HG03108 (cell line): ENCODE results near the gene OLFM1.
"Not testable (repeated sequence)": the region's sequence is repeated elsewhere in the genome, so short reads cannot be mapped to it uniquely, and the experiment has no call there.

Source experiments
- ATAC-seq: cut with Tn5 transposase; IDR thresholded peaks from one replicate; pipeline ENCODE4 v1.9.1; 2021; ENCODE audit warnings: moderate library complexity; ENCODE audit not compliant: unreplicated experiment

Gene OLFM1

GRCh38 chr9:135056541-135056940 lies 30.9 kb upstream of the OLFM1 start:
- ATAC-seq, result no peak

- no peak for ATAC-seq
Observed at GRCh38 chr9:135060461-135061116, 26.9 kb upstream of the OLFM1 start.

GRCh38 chr9:135061441-135061840 lies 26.0 kb upstream of the OLFM1 start:
- no peak for ATAC-seq

DNA sequence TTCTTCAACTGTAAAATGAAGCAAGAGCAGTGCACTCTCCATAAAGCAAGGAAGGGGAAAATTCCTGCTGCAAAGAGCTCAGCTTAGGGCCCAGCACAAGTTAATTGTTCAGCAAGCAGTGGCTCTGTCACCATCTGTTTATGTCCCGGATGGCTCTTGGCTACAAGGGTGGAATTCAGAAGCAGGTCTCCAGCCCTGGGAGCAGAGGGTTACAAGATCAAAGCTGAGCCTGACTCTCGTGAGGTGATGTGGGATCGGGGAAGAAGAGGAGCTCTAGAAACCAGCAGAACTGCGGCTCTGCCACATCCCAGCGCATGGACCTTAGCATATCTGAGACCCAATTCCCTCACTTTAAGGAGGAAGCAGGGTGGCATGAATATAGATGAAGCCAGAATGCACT lies 25.2 kb upstream of the OLFM1 start:
- ATAC-seq, result no peak

GRCh38 chr9:135063466-135063865 lies 24.0 kb upstream of the OLFM1 start:
- not testable (repeated sequence) for ATAC-seq

DNA sequence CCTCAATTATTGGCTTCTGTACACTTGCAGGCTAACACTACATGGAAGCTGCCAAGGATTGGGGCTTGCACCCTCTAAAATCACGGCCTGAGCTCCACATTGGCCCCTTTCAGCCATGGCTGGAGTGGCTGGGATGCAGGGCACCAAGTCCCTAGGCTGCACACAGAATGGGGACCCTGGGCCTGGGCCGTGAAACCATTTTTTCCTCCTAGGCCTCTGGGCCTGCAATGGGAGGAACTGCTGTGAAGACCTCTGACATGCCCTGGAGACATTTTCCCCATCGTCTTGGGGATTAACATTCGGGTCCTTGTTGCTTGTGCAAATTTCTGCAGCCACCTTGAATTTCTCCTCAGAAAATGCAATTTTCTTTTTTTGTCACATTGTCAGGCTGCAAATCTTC lies 23.6 kb upstream of the OLFM1 start:
- not testable (repeated sequence) for ATAC-seq

- ATAC-seq, result no peak
Observed at GRCh38 chr9:135065151-135065550, 22.3 kb upstream of the OLFM1 start.

DNA sequence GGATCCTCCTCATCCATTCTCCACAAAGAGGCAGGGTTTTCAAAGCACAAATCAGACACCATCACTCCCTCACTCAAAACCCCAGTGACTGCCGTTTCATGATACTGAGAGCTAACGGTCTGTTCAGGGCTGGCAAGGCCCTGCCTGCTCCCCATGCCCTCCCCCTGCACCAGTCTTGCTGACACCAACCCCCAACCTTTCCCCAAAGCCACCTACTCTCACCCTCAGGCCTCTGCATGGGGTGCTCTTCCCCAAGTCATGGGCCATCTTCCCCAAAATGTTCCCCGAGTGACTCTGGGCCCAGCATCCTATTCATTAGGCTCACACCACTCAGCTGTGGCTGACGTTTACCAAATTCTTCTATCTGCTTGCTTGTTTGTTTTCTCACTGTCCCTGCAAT lies 21.7 kb upstream of the OLFM1 start:
- no peak for ATAC-seq

DNA sequence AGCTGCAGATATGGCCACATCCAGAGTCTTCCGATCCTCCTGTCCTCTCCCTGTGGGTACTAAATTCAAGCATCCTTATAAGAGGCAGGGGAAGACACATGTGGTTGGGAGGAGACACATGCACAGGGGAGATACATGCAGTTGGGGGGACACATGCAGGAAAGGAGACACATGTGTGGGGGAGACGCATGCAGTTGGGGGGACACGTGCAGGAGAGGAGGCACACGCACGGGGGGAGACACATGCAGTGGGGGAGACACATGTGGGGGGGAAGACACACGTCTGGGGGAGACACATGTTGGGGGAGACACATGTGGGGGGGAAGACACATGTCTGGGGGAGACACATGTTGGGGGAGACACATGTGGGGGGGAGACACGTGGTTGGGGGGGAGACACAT lies 21.2 kb upstream of the OLFM1 start:
- ATAC-seq, result no peak

DNA sequence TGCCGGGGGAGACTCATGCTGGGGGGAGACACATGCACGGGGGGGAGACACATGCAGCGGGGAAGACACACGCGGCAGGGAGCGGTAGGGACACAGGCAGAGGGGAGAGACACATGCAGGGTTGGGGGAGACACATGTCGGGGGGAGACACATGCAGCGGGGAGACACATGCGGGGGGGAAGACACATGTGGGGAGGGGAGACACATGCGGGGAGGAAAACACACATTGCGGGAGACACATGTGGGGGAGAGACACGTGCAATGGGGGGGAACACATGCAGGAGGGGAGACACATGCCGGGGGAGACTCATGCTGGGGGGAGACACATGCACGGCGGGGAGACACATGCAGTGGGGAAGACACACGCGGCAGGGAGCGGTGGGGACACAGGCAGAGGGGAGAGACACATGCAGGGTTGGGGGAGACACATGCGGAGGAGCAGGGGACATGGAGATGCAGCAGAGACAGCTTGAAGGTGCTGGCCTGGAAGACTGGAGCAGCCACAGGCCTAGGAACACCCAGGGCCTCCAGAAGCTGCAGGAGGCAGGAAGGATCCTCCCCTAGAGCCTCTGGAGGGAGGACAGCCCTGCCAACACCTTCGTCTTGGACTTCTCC lies 20.3 kb upstream of the OLFM1 start:
- no peak for ATAC-seq

- ATAC-seq, result no peak
Observed at GRCh38 chr9:135068776-135069415, 18.6 kb upstream of the OLFM1 start.

- ATAC-seq, result no peak
Observed at GRCh38 chr9:135069558-135070197, 17.8 kb upstream of the OLFM1 start.

GRCh38 chr9:135070198-135070951 lies 17.1 kb upstream of the OLFM1 start:
- ATAC-seq, result no peak

GRCh38 chr9:135070964-135071735 lies 16.3 kb upstream of the OLFM1 start:
- no peak for ATAC-seq

GRCh38 chr9:135073081-135073740 lies 14.3 kb upstream of the OLFM1 start:
- no peak for ATAC-seq

DNA sequence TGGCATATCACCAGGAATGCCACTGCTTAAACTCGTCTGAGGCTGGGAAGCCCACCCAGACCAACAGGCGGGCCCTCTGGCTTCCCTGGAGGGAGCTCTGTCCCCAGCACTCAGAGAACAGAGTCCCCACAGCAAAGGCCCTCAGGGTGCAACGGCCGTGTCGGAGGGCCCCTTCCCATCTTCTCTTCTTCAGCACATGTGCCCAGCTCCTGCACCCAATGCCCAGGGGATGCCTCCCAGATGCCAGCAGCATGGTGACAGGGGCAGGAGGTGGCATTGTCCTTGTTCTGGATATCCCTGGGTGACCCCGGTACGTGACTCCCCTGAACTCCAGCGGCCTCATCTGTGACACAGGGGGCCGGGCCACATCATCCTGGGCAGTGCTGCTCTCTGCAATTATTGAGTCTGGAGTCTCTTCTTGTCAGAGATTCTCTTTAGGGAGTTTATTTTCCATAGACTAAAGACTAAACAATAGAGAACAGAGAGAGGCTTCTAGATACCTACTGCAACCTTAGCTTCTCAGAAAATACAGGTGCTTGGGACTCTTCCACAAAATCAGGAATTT lies 13.6 kb upstream of the OLFM1 start:
- no peak for ATAC-seq

DNA sequence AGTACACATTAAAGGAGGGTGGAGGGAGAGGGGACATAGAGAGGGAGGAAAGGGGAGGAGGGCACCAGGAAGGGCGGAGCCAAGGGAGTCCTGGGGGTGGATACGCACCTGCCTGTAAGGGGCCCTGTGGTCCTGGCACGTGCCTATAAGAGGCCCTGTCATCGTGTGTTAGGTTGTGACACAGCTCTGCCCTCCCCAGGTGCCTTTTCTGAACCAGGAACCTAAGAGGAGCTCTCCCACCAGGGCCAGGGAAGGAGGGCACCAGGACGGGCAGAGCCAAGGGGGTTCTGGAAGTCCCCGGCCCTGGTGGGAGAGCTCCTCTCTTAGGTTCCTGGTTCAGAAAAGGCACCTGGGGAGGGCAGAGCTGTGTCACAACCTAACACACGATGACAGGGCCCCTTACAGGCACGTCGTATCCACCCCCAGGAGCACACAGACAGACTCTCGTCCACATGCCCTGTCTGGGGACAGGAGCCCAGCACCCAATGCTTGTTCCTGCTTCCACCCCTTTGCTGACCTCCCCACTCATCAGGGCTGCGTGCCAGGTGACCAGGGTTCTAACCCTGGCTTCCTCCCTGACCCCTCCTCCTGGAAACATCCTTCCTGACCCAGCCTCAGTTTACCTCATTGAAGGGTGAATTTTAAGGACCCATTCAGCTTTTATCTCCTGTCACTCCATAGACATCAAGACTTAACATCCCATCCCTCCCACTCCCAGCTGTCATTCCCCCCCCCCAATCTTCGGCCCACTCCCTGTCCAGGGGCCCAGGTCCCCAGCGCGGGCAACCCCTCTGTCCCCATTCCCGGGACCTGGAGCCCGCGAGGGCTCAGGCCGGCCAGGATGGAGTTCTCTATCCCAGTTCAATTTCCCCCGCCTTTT lies 12.9 kb upstream of the OLFM1 start:
- ATAC-seq, result no peak

DNA sequence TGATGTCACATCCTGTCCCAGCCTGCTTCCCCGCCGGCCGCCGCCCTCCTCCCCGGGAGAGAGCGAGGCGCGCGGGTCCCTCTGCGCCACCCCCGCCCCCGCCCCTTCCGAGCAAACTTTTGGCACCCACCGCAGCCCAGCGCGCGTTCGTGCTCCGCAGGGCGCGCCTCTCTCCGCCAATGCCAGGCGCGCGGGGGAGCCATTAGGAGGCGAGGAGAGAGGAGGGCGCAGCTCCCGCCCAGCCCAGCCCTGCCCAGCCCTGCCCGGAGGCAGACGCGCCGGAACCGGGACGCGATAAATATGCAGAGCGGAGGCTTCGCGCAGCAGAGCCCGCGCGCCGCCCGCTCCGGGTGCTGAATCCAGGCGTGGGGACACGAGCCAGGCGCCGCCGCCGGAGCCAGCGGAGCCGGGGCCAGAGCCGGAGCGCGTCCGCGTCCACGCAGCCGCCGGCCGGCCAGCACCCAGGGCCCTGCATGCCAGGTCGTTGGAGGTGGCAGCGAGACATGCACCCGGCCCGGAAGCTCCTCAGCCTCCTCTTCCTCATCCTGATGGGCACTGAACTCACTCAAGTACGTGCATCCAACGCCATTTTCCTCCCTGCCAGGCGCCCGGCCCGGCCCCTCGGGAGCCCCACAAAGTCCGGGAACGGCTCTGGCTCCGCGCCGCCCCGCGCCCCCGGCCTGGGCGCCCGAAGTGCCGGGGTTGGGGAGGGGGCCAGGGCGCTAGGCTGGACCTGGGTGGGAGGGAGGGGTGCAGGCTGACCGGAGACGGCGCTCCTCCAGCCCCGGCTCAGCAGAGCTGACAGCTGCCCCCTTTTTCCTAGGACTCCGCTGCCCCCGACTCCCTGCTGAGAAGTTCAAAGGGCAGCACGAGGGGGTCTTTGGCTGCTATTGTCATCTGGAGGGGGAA lies 12.0 kb upstream of the OLFM1 start:
- ATAC-seq, result no peak
